Endothelial cell of umbilical vein (primary cell): ENCODE data around the gene VAV2. TPM values are rescaled to one million over a fixed set of nuclear protein-coding genes. Genes with fewer than 3 reads are reported as not detected.

Experiments used
- BruUV-seq: library from RNA; stranded (reverse); fragments of 400-500 nt; replicated peaks from 2 replicates; lab custom pipeline; 2021; lab: Mats Ljungman, UMichigan
- CTCF ChIA-PET: fragments of 300-600, 350-600 bp; sonication (Branson Sonifier 250); formaldehyde crosslinking; loops from one replicate; lab custom pipeline; 2021; ENCODE audit warnings: antibody characterized with exemption, inconsistent platforms; lab: Charles Lee
- POLR2A ChIA-PET: fragments of 300-600, 350-600 bp; sonication (Branson Sonifier 250); formaldehyde crosslinking; loops from one replicate; lab custom pipeline; 2021; ENCODE audit warnings: antibody characterized with exemption, inconsistent platforms; lab: Charles Lee
- DNase-seq: peaks from one replicate; pipeline ENCODE4 v3.0.0-alpha.2; 2011; ENCODE audit warnings: low read depth, low spot score
- FAIRE-seq: peaks from 2 replicates; lab custom pipeline; 2011; peaks lifted over from hg19 to GRCh38; lab: Jason Lieb, UNC
- H2AFZ ChIP-seq: 2 replicates; pipeline ENCODE4 v1.6.0; 2012; ENCODE audit warnings: low read depth, low read length, control low read depth, inconsistent platforms
- H3K27ac ChIP-seq: 2 replicates; pipeline ENCODE4 v1.5.1; 2011; ENCODE audit warnings: low read depth, mild to moderate bottlenecking, control low read depth, low read length, moderate library complexity; ENCODE audit not compliant: insufficient read depth
- H3K27me3 ChIP-seq, 2 experiments: 2 replicates each; pipeline versions ENCODE4 v1.6.0 to v1.6.1; 2011; ENCODE audit warnings: low read length in 2 of 2, mixed read lengths in 1 of 2; ENCODE audit not compliant: control insufficient read depth in 2 of 2, insufficient read depth in 2 of 2
- H3K36me3 ChIP-seq, 2 experiments: 2 replicates in 1 of 2; 3 replicates in 1 of 2; pipeline ENCODE4 v1.5.1; 2011; ENCODE audit warnings: low read length in 2 of 2, mild to moderate bottlenecking in 1 of 2, moderate library complexity in 1 of 2; ENCODE audit not compliant: control insufficient read depth in 2 of 2, insufficient read depth in 2 of 2; ENCODE audit errors: extremely low read depth in 1 of 2
- H3K4me1 ChIP-seq: 3 replicates; pipeline ENCODE4 v1.5.1; 2011; ENCODE audit warnings: mild to moderate bottlenecking, low read length; ENCODE audit not compliant: control insufficient read depth, insufficient read depth; ENCODE audit errors: extremely low read depth
- H3K4me2 ChIP-seq: 2 replicates; pipeline ENCODE4 v1.6.1; 2011; ENCODE audit warnings: low read length, control low read depth, mixed read lengths; ENCODE audit not compliant: insufficient read depth
- H3K4me3 ChIP-seq, 3 experiments: fragments of 200-600 bp in 1 of 3; sonication (generic), shearing (Covaris generic) in 1 of 3; replicated peaks in 1 of 3; 2 replicates each; pipeline ENCODE4 v1.5.1; 2011 to 2016; ENCODE audit warnings: control low read depth in 3 of 3, low read length in 3 of 3, mild to moderate bottlenecking in 2 of 3, inconsistent platforms in 1 of 3, low read depth in 1 of 3, moderate library complexity in 1 of 3; ENCODE audit not compliant: insufficient read depth in 1 of 3
- H3K79me2 ChIP-seq: 2 replicates; pipeline ENCODE4 v1.6.0; 2012; ENCODE audit warnings: low read length, inconsistent platforms; ENCODE audit not compliant: control insufficient read depth, insufficient read depth
- H3K9ac ChIP-seq: replicated peaks from 2 replicates; pipeline ENCODE3; 2011; ENCODE audit warnings: low read length, control low read depth; ENCODE audit not compliant: insufficient read depth; ENCODE audit errors: extremely low read depth
- H3K9me1 ChIP-seq: replicated peaks from 3 replicates; pipeline ENCODE4 v1.6.0; 2011; ENCODE audit warnings: mild to moderate bottlenecking, low read length; ENCODE audit not compliant: control insufficient read depth, insufficient read depth; ENCODE audit errors: extremely low read depth
- H3K9me3 ChIP-seq: replicated peaks from 2 replicates; pipeline ENCODE4 v1.5.1; 2012; ENCODE audit warnings: low read length, inconsistent platforms; ENCODE audit not compliant: control insufficient read depth, insufficient read depth
- H4K20me1 ChIP-seq: replicated peaks from 2 replicates; pipeline ENCODE3; 2011; ENCODE audit warnings: mild to moderate bottlenecking, low read length; ENCODE audit not compliant: control insufficient read depth, insufficient read depth; ENCODE audit errors: extremely low read depth
- CTCF ChIP-seq, 2 donors: IDR thresholded peaks; 1 replicate in 1 of 2; 2 replicates in 1 of 2; pipeline ENCODE4 v1.5.1; 2011; ENCODE audit warnings: low read length in 2 of 2, mild to moderate bottlenecking in 2 of 2, moderate library complexity in 2 of 2, control low read depth in 1 of 2, inconsistent platforms in 1 of 2, low read depth in 1 of 2; ENCODE audit not compliant: insufficient read depth in 1 of 2; ENCODE audit errors: extremely low read depth in 1 of 2
- EZH2 ChIP-seq: IDR thresholded peaks from 2 replicates; pipeline ENCODE4 v1.6.1; 2012; ENCODE audit warnings: borderline replicate concordance, low read depth, mild to moderate bottlenecking, moderate library complexity, low read length, inconsistent platforms; ENCODE audit not compliant: severe bottlenecking
- FOS ChIP-seq: IDR thresholded peaks from 2 replicates; pipeline ENCODE4 v1.6.1; 2011; ENCODE audit warnings: mild to moderate bottlenecking, low read length, moderate library complexity, borderline replicate concordance; ENCODE audit not compliant: insufficient read depth
- GATA2 ChIP-seq: IDR thresholded peaks from 2 replicates; pipeline ENCODE4 v1.7.0; 2011; ENCODE audit warnings: low read depth, mild to moderate bottlenecking, moderate library complexity, mixed read lengths, low read length; ENCODE audit not compliant: insufficient read length, insufficient read depth
- JUN ChIP-seq: IDR thresholded peaks from 2 replicates; pipeline ENCODE4 v1.6.1; 2011; ENCODE audit warnings: borderline replicate concordance, low read depth; ENCODE audit not compliant: insufficient read length, insufficient read depth
- MAX ChIP-seq: IDR thresholded peaks from 2 replicates; pipeline ENCODE4 v1.6.1; 2011; ENCODE audit not compliant: insufficient read depth, insufficient read length
- MYC ChIP-seq: IDR thresholded peaks from one replicate; pipeline ENCODE4 v1.6.1; 2011; ENCODE audit warnings: mild to moderate bottlenecking, low read depth, low read length
- POLR2A ChIP-seq: IDR thresholded peaks from 2 replicates; pipeline ENCODE4 v1.6.1; 2012; ENCODE audit warnings: low read depth, mild to moderate bottlenecking, control low read depth, low read length
- POLR2AphosphoS5 ChIP-seq: IDR thresholded peaks from 2 replicates; pipeline ENCODE4 v1.6.1; 2012; ENCODE audit warnings: low read depth, mild to moderate bottlenecking, control low read depth, low read length, moderate library complexity; ENCODE audit not compliant: insufficient read depth
- dilution Hi-C: fragments of 300-500 bp; cut with MboI; formaldehyde crosslinking; loops from one replicate; pipeline ENCODE4 v1.15.0; 2019; ENCODE audit warnings: low sequenced_read_pairs; ENCODE audit not compliant: extremely low pct_ligation_motif_present
- intact Hi-C: fragments of 100-400 bp; cut with micrococcal nuclease; formaldehyde crosslinking; loops from one replicate; pipeline ENCODE4 v1.10.0; 2022
- polyA plus RNA-seq, 4 experiments: library from polyadenylated mRNA; depleted of rRNA in 3 of 4; stranded (reverse) in 3 of 4; unstranded in 1 of 4; fragments of >200 nt; gene quantifications; 2 replicates each; pipeline versions ENCODE4 v1.2.1 to v1.2.3, GENCODE V29; 2011 to 2012; ENCODE audit warnings: missing spikeins in 1 of 4
- total RNA-seq: library from RNA; stranded (reverse); gene quantifications from 2 replicates; pipeline ENCODE4 v1.2.3, GENCODE V29; 2021

Gene VAV2
- total and polyA plus RNA-seq, 2 donors (not counting 3 experiments of a cell fraction or from before 2014, with no cell fraction given) = 10.6 to 30.6 TPM

DNA sequence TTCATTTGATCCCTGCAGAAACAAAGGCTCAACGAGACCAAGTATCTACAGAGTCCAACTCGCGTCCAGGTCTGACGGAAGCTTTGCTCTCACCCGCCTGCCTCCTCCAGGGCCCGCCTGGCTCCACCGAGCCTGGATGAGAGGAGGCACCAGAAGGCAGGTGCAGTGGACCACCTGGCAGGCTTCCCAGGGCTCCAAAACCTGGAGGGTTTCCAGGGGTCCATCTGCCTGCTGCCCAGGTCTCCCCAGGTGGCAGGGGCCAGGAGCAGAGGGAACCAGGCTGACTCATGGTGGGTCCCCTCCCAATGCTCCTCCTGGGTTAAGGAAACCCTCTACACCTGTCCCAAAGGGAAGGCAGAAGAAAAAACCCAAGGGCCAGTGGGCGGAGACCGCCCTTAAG, 59.5 kb downstream of the VAV2 start:
- dilution Hi-C loops = no loop called here
- Histone ChIP-seq H3K9me1 (no peaks in the 10 kb centered on the region), H3K27ac (peak overlapping the region; percentile 6), H3K4me3 (no peak overlapping the region), H2AFZ (no peak overlapping the region), H4K20me1 (no peaks in the 10 kb centered on the region), H3K36me3 (peaks cover 0 to 3% of the 10 kb centered on the region in 2 experiments), H3K4me1 (peaks cover 26% of the 10 kb centered on the region), H3K79me2 (peaks cover 36% of the 10 kb centered on the region), H3K27me3 (no peaks in the 10 kb centered on the region), H3K9me3 (no peaks in the 10 kb centered on the region), H3K4me2 (peak overlapping the region; percentile 23), H3K9ac (no peak overlapping the region)
- no peak for FAIRE-seq
- POLR2A ChIA-PET = interaction anchor here (0.5 to 1.0 kb wide), 2 partner anchors 12 to 670 kb away, joined by 3 to 4 read pairs; no protein-coding TSS in a partner anchor
- no peak for DNase-seq
- CTCF ChIA-PET = interaction anchor here (0.7 to 2.3 kb wide), 4 partner anchors 12 to 61 kb away, joined by 3 to 10 read pairs (median 7); no protein-coding TSS in a partner anchor
- BruUV-seq = no TSS peak
- intact Hi-C loops = loop anchor here (1.0 to 2.0 kb wide), 3 partner anchors 12 to 58 kb away; no protein-coding TSS in a partner anchor
- TF ChIP-seq MAX (no peak), GATA2 (no peak), JUN (no peak), POLR2AphosphoS5 (no peak), EZH2 (no peak), CTCF (IDR thresholded peaks at IDR 0.05; ENCODE audit: extremely low read depth in 1 of 2, insufficient read depth in 1 of 2, low read depth in 1 of 2, low read length in 2 of 2) (no peak), MYC (no peak), POLR2A (no peak), FOS (no peak)
